ENCODE data around the gene CD6. TPM values are rescaled to one million over a fixed set of nuclear protein-coding genes. Genes with fewer than 3 reads are reported as not detected.

The CD6 gene
- total and polyA plus RNA-seq, 10 of the 15 experiments (the other 5 are each of a cell fraction or from before 2014, with no cell fraction given) = 0.37 to 17.6 (median 6.2) TPM

DNA sequence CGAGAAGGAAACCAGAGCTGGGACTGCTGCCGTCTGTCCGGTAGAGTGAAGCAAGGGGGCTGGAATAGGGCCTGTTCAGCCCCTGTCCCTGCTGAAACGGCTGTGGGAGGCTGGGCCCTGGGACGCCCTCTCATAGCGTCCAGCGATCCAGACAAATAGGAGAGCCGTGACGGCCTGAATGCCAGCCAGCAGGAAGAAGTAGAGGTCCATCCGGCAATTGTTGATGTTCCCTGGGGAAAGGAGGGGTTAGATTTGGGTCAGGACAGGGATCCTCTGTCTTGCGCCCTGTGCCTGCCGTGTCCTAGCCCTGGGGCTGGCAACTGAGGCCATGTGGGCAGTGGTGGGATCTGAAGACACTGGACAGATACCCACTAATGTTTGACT is 34.3 kb upstream of the CD6 start:
- peaks cover 13% of the 10 kb centered on the region for H3K4me1 ChIP-seq (ENCODE audit: control insufficient read depth, insufficient read depth, low read length)
- TF ChIP-seq, protein P1, sequence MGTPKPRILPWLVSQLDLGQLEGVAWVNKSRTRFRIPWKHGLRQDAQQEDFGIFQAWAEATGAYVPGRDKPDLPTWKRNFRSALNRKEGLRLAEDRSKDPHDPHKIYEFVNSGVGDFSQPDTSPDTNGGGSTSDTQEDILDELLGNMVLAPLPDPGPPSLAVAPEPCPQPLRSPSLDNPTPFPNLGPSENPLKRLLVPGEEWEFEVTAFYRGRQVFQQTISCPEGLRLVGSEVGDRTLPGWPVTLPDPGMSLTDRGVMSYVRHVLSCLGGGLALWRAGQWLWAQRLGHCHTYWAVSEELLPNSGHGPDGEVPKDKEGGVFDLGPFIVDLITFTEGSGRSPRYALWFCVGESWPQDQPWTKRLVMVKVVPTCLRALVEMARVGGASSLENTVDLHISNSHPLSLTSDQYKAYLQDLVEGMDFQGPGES (IDR thresholded peaks at IDR 0.05) = no peak
- TF ChIP-seq, protein P2, sequence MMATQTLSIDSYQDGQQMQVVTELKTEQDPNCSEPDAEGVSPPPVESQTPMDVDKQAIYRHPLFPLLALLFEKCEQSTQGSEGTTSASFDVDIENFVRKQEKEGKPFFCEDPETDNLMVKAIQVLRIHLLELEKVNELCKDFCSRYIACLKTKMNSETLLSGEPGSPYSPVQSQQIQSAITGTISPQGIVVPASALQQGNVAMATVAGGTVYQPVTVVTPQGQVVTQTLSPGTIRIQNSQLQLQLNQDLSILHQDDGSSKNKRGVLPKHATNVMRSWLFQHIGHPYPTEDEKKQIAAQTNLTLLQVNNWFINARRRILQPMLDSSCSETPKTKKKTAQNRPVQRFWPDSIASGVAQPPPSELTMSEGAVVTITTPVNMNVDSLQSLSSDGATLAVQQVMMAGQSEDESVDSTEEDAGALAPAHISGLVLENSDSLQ (IDR thresholded peaks at IDR 0.05) = no peak
- no peak for TF ChIP-seq CBX3 (IDR thresholded peaks at IDR 0.05; ENCODE audit: borderline replicate concordance, low read depth)
- TF ChIP-seq, protein P3, sequence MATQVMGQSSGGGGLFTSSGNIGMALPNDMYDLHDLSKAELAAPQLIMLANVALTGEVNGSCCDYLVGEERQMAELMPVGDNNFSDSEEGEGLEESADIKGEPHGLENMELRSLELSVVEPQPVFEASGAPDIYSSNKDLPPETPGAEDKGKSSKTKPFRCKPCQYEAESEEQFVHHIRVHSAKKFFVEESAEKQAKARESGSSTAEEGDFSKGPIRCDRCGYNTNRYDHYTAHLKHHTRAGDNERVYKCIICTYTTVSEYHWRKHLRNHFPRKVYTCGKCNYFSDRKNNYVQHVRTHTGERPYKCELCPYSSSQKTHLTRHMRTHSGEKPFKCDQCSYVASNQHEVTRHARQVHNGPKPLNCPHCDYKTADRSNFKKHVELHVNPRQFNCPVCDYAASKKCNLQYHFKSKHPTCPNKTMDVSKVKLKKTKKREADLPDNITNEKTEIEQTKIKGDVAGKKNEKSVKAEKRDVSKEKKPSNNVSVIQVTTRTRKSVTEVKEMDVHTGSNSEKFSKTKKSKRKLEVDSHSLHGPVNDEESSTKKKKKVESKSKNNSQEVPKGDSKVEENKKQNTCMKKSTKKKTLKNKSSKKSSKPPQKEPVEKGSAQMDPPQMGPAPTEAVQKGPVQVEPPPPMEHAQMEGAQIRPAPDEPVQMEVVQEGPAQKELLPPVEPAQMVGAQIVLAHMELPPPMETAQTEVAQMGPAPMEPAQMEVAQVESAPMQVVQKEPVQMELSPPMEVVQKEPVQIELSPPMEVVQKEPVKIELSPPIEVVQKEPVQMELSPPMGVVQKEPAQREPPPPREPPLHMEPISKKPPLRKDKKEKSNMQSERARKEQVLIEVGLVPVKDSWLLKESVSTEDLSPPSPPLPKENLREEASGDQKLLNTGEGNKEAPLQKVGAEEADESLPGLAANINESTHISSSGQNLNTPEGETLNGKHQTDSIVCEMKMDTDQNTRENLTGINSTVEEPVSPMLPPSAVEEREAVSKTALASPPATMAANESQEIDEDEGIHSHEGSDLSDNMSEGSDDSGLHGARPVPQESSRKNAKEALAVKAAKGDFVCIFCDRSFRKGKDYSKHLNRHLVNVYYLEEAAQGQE (IDR thresholded peaks at IDR 0.05; ENCODE audit: low read depth, low read length) = no peak
- in situ Hi-C loops (cut with MboI) = no loop called here
- H3K36me3 ChIP-seq (ENCODE audit: control insufficient read depth in 2 of 2, insufficient read depth in 2 of 2, low read length in 1 of 2) = peaks cover 17 to 23% of the 10 kb centered on the region in 2 experiments
- no peaks in the 10 kb centered on the region for H3K27me3 ChIP-seq (replicated peaks in 1 of 2; ENCODE audit: control insufficient read depth in 2 of 2, insufficient read depth in 2 of 2, low read length in 1 of 2)
- no peaks in the 10 kb centered on the region for H3K9me3 ChIP-seq (replicated peaks; ENCODE audit: control insufficient read depth, insufficient read depth, low read length)
- no peaks in the 10 kb centered on the region for H4K20me1 ChIP-seq (ENCODE audit: control insufficient read depth, insufficient read depth)
- no peak overlapping the region for H3K9ac ChIP-seq (ENCODE audit: control insufficient read depth, insufficient read depth, low read length)
- SMC1A ChIA-PET (ENCODE audit: uncharacterized antibody, unreplicated experiment) = no interaction called here
- H2AFZ ChIP-seq (ENCODE audit: control insufficient read depth, low read depth, low read length) = no peak overlapping the region
- no peak for DNase-seq (ENCODE audit: low read depth, low spot score)
- H3K79me2 ChIP-seq (ENCODE audit: control insufficient read depth, insufficient read depth, low read length) = no peaks in the 10 kb centered on the region
- no TSS peak for BruUV-seq (replicated peaks)
- H3K4me2 ChIP-seq (ENCODE audit: control insufficient read depth, insufficient read depth) = no peak overlapping the region
- RAD21 ChIA-PET (ENCODE audit: unreplicated experiment) = no interaction called here
- H3K27ac ChIP-seq (ENCODE audit: control insufficient read depth, insufficient read depth) = no peak overlapping the region
- WGBS (ENCODE audit: insufficient coverage, insufficient replicate concordance, low lambda C conversion rate, missing lambda C conversion rate) = 95% methylated on average over 12 of the region's 12 CpGs
- no peak overlapping the region for H3K4me3 ChIP-seq
- CTCF ChIA-PET = no interaction called here
- POLR2A ChIA-PET = no interaction called here
- no peak for FAIRE-seq
- intact Hi-C loops (cut with micrococcal nuclease; ENCODE audit: unreplicated experiment) = no loop called here
- no peak for ATAC-seq
